ENCODE measurements around the gene GEMIN7. TPM values are rescaled to one million over a fixed set of nuclear protein-coding genes. Genes with fewer than 3 reads are reported as not detected.

GEMIN7 gene
- total RNA-seq, 1 donor from 2014 or later: 15.9 TPM

DNA sequence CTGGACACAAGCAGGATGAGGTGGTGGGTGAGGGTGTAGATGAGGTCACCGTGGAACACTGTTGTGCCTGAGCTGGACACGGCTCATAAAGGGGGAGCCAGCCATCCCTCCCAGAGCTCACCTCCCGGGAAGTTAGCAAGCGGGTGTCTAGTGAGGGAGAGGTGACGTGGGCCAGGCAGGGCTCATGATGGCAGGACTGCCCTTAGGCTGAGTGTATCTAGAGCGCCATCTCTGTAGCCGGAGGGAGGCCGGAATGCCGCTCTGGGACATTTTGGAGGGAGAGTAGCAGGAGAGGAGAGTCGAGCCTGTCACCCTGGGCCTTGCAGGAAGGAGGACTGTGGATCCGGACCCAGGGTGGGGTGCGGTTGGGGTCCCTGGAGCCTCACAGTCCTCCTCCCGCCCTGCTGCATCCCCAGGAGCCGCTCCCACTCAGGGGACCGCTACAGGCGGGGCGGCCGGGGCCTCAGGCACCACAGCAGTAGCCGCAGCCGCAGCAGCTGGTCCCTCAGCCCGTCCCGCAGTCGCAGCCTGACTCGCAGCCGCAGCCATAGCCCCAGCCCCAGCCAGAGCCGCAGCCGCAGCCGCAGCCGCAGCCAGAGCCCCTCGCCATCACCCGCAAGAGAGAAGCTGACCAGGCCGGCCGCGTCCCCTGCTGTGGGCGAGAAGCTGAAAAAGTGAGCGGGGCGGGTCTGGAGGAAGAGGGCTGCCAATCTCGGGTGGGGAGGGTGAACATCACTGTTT is 12.0 kb upstream of the GEMIN7 start:
- Histone ChIP-seq H3K36me3 (peaks cover 95% of the 10 kb centered on the region), H3K9me3 (replicated peaks) (no peaks in the 10 kb centered on the region), H3K4me1 (no peaks in the 10 kb centered on the region), H3K27me3 (ENCODE audit: low read depth) (no peaks in the 10 kb centered on the region), H3K4me3 (no peak overlapping the region), H3K27ac (replicated peaks) (no peak overlapping the region)
- intact Hi-C loops (cut with micrococcal nuclease): no loop called here
- no peak for DNase-seq
- TF ChIP-seq, protein P1, sequence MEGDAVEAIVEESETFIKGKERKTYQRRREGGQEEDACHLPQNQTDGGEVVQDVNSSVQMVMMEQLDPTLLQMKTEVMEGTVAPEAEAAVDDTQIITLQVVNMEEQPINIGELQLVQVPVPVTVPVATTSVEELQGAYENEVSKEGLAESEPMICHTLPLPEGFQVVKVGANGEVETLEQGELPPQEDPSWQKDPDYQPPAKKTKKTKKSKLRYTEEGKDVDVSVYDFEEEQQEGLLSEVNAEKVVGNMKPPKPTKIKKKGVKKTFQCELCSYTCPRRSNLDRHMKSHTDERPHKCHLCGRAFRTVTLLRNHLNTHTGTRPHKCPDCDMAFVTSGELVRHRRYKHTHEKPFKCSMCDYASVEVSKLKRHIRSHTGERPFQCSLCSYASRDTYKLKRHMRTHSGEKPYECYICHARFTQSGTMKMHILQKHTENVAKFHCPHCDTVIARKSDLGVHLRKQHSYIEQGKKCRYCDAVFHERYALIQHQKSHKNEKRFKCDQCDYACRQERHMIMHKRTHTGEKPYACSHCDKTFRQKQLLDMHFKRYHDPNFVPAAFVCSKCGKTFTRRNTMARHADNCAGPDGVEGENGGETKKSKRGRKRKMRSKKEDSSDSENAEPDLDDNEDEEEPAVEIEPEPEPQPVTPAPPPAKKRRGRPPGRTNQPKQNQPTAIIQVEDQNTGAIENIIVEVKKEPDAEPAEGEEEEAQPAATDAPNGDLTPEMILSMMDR (IDR thresholded peaks at IDR 0.05; ENCODE audit: borderline replicate concordance): no peak

DNA sequence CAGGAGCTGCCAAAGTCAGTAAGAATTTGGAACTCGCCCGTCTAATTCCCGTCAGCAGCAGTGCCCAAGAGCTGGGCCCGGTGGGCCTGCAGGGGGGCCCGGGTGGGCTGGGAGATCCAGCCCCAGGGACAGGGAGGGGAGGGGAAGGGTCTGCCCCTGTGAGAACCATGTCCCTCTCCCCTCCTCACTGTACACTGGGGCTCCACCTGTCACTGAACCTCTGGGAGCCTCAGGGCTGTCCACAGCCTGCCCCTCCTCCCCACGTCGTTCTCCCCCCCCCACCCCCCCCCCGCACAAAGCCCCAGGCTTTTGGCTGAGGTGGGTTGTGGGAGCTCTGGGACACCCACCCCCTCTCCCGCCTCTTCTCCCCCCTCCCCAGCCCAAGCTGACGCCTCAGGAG is 11.0 kb upstream of the GEMIN7 start:
- intact Hi-C loops (cut with micrococcal nuclease): no loop called here
- DNase-seq: no peak
- H3K36me3 ChIP-seq: peaks cover 86% of the 10 kb centered on the region

DNA sequence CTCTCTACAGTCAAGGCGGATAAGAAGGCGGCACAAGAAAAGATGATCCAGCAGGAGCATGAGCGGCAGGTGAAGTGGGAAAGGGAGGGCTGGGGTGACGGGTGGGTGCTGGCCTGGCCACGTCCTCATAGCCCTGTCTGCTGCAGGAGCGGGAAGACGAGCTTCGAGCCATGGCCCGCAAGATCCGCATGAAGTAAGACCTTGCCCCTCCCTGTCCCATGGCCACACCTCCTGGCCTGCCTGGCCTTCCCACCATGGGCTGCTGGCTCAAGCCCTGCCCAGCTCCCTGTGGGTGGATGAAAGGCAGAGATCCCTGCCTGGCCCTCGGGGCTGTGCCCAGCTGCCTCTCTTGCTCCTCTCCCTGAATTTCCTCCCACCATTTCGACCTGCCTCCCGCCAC is 10.0 kb upstream of the GEMIN7 start:
- peak; percentile 21 for DNase-seq
- intact Hi-C loops (cut with micrococcal nuclease): no loop called here
- TF ChIP-seq, protein P1 (IDR thresholded peaks at IDR 0.05; ENCODE audit: borderline replicate concordance): no peak
- Histone ChIP-seq H3K36me3 (peaks cover 76% of the 10 kb centered on the region), H3K27ac (replicated peaks) (no peak overlapping the region), H3K27me3 (ENCODE audit: low read depth) (no peaks in the 10 kb centered on the region), H3K4me1 (no peaks in the 10 kb centered on the region), H3K9me3 (replicated peaks) (no peaks in the 10 kb centered on the region), H3K4me3 (no peak overlapping the region)

More for the DNA sequence above, 11.0 kb upstream of the GEMIN7 start:
- Histone ChIP-seq H3K27ac (replicated peaks) (no peak overlapping the region), H3K9me3 (replicated peaks) (no peaks in the 10 kb centered on the region), H3K27me3 (ENCODE audit: low read depth) (no peaks in the 10 kb centered on the region), H3K4me3 (no peak overlapping the region), H3K4me1 (no peaks in the 10 kb centered on the region)
- TF ChIP-seq, protein P1 (IDR thresholded peaks at IDR 0.05; ENCODE audit: borderline replicate concordance): no peak

DNA sequence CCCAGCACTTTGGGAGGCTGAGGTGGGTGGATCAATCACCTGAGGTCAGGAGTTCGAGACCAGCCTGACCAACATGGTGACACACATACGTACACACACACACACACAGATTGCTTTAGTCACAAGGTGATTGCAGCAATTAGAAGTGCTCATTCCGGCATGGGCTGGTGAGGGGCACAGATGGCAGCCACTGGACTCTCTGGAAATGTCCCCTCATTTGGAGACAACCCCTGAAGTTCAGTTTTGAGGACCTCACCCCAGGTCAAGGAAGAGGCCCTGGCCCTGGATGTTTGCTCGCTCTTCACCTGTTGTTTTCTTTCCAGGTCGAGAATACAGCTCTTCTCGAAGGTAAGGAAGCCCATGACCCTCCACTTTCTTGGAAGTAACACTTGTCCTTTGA is 8.8 kb upstream of the GEMIN7 start:
- Histone ChIP-seq H3K27me3 (ENCODE audit: low read depth) (no peaks in the 10 kb centered on the region), H3K4me1 (peaks cover 5% of the 10 kb centered on the region), H3K9me3 (replicated peaks) (no peaks in the 10 kb centered on the region), H3K36me3 (peaks cover 64% of the 10 kb centered on the region), H3K4me3 (no peak overlapping the region), H3K27ac (replicated peaks) (no peak overlapping the region)
- TF ChIP-seq, protein P1 (IDR thresholded peaks at IDR 0.05; ENCODE audit: borderline replicate concordance): no peak
- intact Hi-C loops (cut with micrococcal nuclease): no loop called here
- no peak for DNase-seq

DNA sequence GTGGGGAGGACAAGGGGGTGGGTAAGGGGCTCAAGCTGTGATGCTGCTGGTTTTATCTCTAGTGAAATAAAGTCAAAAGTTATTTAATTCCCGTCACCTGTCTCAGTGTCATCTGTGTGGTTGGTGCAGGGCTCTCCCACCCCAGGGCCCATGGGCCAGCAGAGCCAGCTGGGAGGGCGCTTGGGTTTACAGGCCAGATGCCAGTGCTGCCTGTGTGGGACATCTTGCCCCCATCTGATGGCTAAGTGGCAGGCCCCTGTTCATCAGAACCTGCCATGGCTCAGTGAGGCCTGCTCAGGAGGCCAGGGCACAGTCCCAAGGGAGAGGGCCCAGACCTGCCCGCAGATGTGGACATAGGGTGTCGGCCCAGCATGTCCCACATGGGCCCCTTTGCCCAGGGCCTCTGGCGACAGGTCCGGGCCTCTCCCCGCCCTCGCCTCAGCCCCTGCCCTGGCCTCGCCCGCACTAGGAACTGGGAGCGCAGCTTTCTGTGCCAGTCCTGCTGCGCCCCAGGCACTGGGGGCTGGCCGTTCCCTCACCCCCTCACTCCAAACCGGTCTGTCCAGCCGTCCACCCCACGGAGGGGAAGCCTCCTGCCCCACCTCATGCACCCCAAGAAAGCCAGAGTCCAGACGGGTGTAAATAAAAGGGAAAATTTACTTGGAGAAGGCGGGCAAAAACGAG is 8.1 kb upstream of the GEMIN7 start:
- Histone ChIP-seq H3K4me3 (no peak overlapping the region), H3K4me1 (peaks cover 13% of the 10 kb centered on the region), H3K27me3 (ENCODE audit: low read depth) (no peaks in the 10 kb centered on the region), H3K27ac (replicated peaks) (no peak overlapping the region), H3K36me3 (peaks cover 57% of the 10 kb centered on the region), H3K9me3 (replicated peaks) (no peaks in the 10 kb centered on the region)
- TF ChIP-seq, protein P1 (IDR thresholded peaks at IDR 0.05; ENCODE audit: borderline replicate concordance): no peak
- no peak for DNase-seq
- intact Hi-C loops (cut with micrococcal nuclease): no loop called here

Measured in left ventricle myocardium inferior (tissue), 1 donor.